A172 (cell line): Measurements from ENCODE around the gene CHSY3. TPM values are rescaled to one million over a fixed set of nuclear protein-coding genes. Genes with fewer than 3 reads are reported as not detected.
A peak's percentile ranks its signal among the peaks of the same experiment; 100 is the strongest.

Source experiments
- DNase-seq: peaks from one replicate; pipeline ENCODE4 v3.0.0-alpha.2; 2015; ENCODE audit warnings: low spot score
- total RNA-seq: library from RNA; depleted of rRNA; stranded (reverse); fragments of >200 nt; shearing (Covaris generic); gene quantifications from 2 replicates; pipeline ENCODE4 v1.2.3, GENCODE V29; 2014

Gene CHSY3
- total RNA-seq, 1 experiment from 2014 or later: 2.4 TPM

DNA sequence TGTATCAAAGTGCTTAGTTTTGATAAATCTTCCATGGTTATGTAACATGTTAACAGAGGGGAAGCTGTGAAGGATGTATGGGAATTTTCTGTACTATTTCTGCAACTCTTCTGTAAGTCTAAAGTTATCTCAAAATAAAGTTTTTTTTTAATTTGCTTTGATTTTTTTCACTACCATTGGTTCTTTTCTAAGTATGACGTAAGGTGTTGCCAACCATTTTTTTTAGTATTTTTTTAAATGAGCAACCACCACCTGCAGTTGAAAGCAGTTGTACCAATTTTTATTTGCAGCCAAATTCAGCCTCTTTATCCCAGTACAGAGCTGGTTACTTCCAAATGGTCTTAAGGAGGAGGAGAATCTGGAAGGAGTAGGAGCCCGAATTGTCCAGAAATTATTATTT, 192.2 kb downstream of the CHSY3 start:
- DNase-seq: no peak

DNA sequence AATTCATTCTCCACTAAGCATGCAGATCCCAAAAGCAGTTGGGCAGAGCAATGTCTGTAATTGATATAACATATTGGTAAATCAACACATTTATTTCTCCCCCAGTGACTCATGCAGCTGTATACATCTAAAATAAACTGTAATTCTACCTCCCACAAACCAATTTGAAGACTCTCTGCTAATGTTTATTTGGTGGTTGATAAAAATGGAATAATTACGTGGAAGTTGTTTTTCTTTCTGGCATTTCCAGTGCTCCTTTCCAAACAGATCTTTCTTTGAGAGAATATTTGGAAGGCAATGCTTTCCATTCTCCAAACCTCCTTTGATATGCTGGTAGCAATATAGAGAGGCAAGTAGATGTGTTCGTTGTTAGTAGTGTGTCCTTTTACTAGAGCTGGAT, 194.7 kb downstream of the CHSY3 start:
- no peak for DNase-seq

DNA sequence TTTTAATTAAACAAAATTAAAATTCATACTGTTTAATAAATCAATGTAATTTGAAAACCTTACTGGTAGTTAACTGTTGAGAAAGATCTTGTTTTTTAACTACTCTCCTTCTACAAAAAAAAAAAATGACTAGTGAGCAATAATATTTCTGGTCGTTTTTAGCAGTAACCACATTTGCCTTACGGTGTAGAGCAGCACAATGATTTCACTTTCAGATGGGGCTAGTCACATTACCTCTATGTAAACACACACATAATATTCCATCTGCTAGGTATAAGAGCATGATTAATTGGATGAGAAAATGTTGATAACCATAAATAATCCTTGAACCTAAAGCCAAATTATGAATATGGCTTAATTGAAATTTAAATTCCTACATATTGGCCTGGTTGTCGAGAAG, 198.1 kb downstream of the CHSY3 start:
- DNase-seq: no peak

DNA sequence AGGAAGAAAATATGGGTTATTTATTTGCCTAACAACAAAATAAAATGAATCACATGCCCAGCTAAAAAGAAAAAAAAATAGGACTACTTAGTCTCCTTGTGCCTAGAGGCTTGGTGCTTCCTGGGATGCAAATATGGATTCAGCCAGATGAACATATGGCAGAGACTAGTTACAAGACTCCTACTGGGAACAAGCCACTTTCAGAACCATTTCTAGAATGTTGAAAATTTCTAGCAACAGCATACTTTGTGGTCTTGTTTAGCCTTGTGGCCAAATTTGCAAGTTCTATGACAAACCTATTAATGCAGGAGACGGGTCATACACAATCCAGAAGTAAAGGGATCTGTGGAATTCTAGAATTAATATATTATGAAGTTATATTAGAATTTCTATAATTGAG, 198.7 kb downstream of the CHSY3 start:
- DNase-seq: no peak

DNA sequence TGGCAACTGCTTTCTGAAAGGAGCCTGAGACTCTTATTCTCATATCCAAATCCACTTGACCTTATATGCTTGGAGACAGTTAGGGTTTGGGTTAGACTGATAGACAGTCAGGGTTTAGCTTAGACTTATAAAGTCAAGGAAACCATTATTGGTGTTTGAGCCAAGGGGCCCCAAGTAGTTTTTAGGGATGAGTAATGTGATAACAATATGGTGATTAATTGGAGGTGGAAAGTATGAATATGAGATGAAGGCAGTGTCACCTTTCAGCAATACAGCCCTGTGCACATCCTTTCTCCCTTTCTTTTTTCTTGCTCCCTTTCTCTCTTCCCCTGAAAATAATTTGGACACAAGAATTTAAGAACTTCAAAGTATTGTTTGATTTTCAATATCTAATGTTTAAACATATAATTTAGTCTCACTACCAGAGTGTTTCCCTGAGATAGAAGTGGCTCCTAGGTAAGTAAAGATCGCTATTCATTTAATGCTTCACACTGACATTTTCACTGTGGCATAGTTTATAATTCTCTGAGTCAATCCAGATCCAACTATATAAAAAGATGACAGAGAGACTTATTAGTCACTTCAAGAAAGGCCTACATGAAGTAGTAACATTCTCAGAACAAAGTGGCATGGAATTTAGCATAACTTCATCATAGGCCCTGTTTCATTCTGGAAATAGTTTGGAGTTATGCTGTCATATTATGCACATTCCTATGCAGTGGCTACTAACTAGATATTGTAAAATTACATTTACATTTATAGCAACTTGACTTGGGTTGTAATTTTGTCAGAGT, 200.8 kb downstream of the CHSY3 start:
- DNase-seq: no peak

DNA sequence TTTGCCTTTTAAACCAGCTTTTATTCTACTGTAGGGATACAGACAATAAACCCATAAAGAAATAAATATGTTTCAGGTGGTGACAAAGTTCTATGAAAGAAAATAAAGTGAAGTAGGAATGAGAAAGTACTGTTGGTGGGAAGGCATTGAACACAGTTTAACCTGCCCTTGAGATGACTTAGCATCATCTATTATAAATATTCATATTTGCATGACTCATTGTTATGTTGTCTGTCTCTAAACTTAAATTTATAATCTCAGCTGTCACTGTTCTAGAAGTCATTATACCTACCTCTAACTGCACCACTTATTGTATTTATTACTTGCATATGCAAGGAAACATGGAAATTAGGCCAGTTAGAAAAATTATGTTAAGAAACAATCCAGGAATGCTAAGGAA, 202.2 kb downstream of the CHSY3 start:
- DNase-seq: no peak

DNA sequence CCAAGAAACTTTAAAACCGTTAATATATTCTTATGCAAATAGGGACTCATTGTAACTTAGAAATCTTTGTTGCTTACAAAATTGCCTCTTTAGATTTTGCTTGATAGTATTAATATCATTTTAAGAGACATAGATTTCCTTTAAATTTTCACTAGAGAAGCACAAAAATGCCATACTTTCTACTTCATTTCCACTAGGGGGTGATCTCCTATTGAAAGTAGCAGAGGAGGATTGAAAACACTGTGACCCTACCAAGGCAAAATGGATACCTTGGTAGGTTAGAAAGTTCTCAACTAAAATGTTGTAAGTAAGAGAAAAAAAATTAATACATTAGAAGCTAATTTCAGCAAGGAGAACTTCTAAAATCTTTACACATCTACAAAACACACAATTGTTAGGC, 204.9 kb downstream of the CHSY3 start:
- peak; percentile 32 for DNase-seq

DNA sequence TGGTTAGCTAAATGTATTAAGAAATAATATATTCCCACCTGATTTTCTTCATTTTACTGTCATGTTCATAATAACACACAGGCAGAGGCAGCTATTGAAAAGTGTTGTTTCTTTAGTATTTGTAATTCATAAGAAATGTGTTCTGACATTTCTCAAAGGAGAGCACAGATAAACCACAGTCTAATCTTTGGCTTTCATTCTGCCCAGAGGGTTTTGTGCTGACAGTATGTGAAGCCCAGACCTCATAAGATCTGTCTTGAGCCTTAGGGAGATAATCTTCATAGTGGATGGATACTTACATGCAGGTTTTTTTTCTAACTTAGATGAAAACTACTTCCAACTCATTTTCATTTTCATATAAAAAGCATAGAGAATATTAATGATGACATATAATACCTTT, 206.1 kb downstream of the CHSY3 start:
- no peak for DNase-seq

DNA sequence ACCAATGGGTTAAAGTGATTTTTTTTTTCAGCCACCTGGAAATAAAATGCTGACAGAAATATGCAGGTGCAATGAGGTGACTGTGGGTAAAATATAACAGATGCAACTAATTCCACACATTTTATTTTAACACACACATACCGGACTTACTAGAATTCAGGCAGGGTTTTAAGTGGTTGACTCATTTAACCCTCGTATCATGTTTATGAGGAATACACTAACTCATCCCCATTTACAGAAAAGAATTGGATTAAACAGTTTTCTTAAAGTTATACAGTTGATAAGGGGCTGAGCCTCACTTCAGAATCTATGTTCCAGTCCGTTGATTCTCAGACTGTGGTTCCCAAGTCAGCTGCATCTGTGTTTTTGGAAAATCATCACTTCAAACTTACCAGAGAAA, 207.5 kb downstream of the CHSY3 start:
- no peak for DNase-seq

DNA sequence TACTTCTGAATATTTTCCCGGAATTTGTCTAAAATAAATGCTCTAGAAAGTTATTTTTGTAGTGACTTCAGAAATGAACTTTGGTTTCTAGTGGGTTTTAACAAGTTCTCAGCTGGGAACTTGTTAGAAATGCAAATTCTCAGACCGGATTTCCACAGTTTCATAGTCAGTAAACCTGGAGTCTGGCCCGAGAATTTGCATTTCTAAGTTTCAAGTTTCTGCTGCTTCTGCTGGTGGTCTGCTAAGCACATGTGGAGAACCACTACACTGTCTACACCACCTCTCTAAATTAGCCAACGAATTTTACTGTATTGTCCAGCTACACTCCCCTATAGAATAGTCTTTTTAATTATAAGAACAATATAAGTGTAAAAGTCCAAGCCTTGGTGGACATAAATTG, 208.0 kb downstream of the CHSY3 start:
- DNase-seq: no peak

DNA sequence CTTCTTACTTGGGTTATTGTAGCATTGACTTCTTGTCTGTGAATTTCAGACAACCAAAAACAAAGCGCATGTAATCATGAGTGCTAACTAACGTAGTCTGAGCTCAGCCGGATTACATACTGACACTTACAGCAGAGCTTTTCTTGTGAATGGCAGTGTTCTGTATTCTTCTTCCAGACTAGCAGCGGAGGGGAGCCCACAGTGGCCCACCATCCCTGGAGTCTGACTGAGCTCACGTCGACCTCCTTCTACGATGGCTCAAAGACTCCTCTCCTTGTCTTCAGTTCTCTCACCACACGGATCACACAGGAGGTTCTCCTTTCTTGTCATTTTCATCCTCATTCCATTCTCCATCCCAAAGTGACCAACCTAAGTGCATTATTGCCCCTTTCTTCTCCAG, 211.4 kb downstream of the CHSY3 start:
- DNase-seq: no peak

DNA sequence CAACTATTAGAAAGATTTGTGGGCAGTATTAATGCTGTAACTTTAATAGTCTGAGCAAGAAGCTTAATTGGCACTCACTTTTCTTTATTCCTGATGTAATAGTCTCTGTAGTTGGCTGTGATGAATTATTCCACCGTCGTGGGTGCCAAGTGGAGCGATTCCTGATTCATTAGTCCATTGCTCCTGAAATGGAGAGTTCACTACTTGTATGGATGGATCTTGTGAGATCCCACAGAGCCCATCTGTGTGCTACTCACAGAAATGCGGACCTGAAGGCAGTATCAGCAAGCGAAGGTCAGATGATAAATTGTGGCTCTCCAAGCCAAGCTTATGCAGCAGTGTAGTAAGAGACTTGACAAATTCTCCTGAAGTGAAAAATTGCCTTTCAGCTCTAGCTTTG, 212.2 kb downstream of the CHSY3 start:
- DNase-seq: no peak

DNA sequence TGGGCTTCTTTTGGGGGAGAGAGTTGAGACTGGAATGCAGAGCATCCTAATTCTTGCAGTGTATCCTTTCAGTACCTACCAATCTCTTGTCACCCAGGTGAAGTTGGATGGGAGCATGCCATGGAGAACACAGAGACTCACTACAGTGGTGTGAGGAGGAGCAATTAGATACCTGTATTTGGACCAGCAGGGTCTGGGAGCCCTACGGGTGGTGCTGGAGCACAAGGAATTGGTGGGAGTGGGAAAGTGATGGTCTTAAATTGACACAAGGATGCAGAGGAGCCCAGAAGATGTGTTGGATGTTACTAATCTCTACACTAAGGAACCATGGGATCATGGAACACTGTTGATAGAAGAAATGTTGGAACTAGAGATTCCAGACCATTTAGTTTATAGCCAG, 212.7 kb downstream of the CHSY3 start:
- no peak for DNase-seq

DNA sequence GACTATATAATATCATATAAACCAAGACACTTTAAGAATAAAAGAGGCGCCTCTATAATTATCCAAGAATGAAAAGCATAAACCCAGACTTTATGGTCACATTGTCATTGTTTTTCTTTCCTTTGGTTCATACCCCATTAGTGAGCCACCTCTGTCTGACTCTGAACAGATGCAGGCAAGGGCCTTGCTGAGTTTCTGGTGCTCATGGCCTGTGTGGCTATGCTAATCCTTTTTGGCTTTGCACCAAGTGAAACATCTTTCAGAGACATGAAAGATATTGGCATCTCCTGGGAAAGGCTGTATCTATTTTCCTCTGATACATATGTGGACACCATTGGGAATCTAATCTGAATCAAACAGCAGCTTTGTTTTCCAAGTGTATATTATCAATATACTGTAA, 222.5 kb downstream of the CHSY3 start:
- no peak for DNase-seq

DNA sequence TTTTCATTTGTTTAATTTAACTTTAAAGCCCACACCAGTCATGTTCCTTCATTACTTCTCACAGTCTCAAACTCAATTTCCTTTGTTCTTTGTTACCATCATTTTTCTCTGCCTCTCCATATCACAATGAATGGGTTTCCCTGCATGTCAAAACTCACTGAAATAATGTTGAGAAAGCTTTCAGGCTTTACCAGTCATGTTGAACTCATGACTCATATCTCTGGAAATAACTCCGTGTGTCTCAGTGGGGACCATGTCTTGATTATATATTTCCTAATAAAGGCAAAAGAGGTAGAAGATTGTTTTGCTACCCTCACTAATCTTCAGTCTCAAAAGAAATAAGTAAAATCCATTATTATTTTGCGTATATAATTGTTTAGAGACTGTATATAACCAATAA, 231.2 kb downstream of the CHSY3 start:
- peak; percentile 18 for DNase-seq

DNA sequence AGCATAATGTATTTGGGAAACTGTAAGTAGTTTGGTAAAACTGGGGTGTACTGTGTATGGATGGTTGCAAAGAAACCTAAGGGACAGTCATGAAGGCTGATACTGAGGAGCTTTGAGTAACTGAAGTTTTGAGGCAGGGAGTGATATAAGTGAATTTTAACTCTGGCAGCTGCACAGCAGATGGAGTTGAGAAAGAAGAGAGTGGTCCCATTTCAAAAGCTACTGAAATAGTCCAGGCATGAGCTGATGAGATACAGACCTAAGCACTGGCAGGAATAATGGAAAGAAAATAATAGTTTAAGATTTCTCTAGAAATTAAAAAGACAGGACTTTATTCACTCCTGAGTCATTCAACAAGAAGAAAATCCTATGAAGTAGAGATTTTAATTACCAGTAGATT, 232.0 kb downstream of the CHSY3 start:
- DNase-seq: no peak

DNA sequence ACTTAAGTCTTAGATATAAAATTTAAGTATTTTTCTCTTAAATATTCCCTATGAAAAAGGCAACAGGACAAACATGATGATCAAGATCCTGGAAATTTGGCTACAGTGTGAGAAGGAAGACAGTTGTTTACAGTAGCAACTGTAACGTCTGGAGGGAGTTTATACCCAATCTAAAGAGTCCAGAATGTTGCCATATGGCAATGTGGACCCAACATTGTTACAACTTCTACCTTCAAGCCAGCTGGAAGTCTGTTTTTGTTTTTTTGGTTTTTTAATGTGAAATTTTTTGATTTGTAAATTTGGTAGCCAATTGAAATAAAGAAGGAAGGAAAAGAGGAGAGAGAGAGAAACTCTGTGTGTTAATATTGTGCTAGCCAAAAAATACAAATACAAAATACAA, 233.4 kb downstream of the CHSY3 start:
- no peak for DNase-seq

DNA sequence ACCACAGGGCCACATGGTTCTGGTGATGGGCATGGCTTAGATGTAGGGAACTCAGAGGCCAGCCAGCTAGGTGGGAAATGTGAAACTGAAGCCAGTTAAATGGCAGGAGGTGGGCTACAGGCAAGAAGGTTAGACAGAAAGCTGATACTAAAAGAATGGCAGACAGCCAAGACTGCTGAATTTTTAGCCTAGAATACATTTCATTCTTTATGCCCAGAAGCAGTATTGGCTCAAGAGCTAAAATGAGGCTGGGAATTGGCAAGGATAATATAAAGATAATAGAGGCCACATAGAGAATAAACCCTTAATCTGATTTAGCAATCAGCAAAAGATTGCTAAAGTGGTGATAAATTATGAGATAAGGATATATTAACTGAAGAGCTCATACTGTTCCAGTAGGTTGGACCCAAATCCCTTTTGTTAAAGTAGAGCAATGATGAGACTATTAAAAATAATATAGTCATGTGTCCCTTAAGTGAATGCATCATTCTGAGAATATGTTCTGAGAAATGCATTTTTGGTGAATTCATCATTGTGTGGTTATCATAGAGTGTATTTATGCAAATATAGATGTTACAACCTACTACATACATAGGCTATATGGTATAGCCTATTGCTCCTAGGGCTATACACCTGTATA, 234.3 kb downstream of the CHSY3 start:
- DNase-seq: no peak

DNA sequence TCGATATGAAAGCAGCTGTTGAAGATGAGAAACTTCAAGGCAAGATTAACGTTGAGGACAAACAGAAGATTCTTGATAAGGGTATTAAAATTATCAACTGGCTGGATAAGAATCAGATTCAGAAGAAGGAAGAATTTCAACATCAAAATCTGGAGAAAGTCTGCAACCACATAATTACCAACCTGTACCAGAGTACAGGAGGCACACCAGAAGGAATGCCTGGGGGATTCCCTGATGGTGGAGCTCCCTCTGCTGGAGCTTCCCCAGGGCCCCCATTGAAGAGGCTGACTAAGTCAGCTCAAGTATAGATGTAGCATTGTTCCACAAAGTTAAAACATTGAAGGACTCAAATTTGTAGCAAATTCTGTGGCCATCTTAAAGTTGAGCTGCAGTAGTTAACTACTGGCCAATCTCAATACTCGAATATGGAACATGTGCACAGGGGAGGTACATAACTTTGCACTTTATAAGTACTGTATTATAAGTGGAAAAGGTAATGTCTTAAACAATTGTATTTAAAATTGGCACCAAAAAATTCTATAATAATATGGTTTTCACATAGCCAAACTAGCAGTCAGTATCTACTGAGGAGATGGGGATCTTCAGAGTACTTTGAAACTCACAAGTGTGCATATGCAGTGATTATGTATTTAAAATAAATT, 237.5 kb downstream of the CHSY3 start:
- peak; percentile 52 for DNase-seq

DNA sequence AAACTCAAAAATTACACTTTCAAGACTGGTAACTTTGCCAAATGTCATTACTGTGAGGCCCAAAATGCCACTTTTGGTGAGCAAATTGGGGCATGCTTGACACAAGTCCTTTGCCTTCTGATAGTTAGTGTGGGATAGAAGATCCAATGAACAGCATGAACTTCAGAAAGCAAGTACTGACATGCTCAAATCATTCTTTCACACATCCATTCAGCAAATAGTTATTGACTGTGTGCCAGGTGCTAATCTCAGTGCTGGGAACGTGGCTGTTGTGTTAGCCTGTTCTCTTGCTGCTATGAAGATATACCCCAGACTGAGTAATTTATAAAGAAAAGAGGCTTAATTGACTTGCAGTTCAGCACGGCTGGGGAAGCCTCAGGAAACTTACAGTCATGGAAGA, 247.0 kb downstream of the CHSY3 start:
- DNase-seq: no peak

DNA sequence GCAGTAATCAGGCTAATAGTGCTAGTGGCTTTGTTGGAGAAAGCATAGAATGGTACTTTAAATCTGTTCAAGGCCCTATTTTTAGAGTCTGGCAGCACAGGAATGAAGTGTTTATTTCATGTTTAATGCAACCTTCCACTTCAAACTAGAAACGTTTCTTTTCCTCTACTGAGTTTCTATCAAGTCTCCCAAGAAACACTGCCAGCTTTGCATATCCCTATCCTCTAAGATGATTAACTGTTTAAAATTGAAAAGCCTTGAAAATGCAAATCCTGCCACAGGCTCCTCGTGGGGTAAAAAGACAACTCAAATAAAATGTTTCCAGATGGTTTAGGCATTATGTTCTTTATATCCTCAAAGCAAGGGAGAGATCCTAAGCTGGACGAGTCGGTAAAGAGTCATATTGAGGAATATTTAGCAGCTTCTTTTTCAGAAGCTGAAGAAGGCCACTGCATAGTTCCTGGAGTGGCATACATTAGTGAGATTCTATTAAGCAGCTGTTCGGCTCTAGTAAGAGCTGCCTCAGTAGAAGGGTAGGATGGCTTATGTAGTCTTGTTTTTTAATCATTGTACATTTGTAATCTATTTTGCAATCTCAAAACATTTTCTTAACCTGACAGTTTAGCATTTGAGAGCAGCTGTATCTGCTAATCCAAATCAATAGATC, 251.2 kb downstream of the CHSY3 start:
- no peak for DNase-seq

DNA sequence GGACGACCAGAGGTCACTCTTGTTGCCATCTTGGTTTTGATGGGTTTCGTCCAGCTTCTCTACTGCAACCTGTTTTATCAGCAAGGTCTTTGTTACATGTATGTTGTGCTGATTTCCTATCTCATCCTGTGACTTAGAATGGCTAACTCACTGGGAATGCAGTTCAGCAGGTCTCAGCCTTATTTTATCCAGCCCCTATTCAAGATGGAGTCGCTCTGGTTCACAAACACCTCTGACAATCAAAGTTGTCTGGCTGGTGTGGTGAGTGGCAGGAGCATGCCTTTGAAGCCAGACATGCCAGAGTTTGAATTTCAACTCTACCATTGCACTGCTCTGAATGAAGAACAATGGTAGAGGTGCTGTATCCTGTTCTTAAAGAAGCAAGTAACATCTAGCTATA, 253.8 kb downstream of the CHSY3 start:
- no peak for DNase-seq

DNA sequence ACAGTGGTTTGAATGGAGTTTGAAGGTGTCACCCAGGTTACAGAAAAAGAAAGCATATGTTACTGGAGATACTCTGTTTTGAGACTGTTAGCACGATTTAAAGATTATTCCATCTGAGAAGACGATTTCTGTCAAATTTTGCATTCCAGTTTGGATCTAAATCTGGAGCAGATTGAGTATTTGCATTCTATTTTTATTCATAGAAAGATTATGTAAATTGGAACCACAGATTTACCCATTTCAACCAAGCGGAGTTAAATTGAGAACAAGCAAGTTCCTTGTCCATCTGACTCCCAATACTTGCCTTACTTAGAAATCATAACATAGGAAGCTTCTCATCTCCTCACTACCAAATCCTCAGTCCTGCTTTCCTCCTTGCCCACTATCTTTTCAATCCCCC, 255.7 kb downstream of the CHSY3 start:
- no peak for DNase-seq
